Glomerular endothelial cell (primary cell): ENCODE measurements around the gene RNF223. TPM values are rescaled to one million over a fixed set of nuclear protein-coding genes. Genes with fewer than 3 reads are reported as not detected.
"Not testable (repeated sequence)": the region's sequence is repeated elsewhere in the genome, so short reads cannot be mapped to it uniquely, and the experiment has no call there.

ENCODE experiments used
- DNase-seq: peaks from one replicate; pipeline ENCODE4 v3.0.0-alpha.2; 2011; ENCODE audit warnings: low read depth, low spot score; ENCODE audit errors: extremely low read depth
- total RNA-seq: library from RNA; depleted of rRNA; stranded (reverse); fragments of >200 nt; gene quantifications from 2 replicates; pipeline ENCODE4 v1.2.3, GENCODE V29; 2015

The RNF223 gene
- total RNA-seq, 1 donor from 2014 or later: not detected

GRCh38 chr1:1061682-1062345 is 12.3 kb downstream of the RNF223 start:
- DNase-seq: no peak

- DNase-seq: no peak
Observed at GRCh38 chr1:1060281-1061000, 13.7 kb downstream of the RNF223 start.

GRCh38 chr1:1059494-1060280 is 14.4 kb downstream of the RNF223 start:
- no peak for DNase-seq

GRCh38 chr1:1058921-1059493 is 15.1 kb downstream of the RNF223 start:
- no peak for DNase-seq

GRCh38 chr1:1058088-1058905 is 15.8 kb downstream of the RNF223 start:
- DNase-seq: no peak

- DNase-seq: not testable (repeated sequence)
Observed at GRCh38 chr1:1057769-1058087, 16.4 kb downstream of the RNF223 start.

GRCh38 chr1:1055841-1056736 is 18.0 kb downstream of the RNF223 start:
- DNase-seq: no peak

GRCh38 chr1:1054971-1055370 is 19.1 kb downstream of the RNF223 start:
- DNase-seq: no peak

GRCh38 chr1:1054099-1054700 is 19.9 kb downstream of the RNF223 start:
- DNase-seq: no peak

GRCh38 chr1:1053682-1054081 is 20.4 kb downstream of the RNF223 start:
- DNase-seq: no peak

GRCh38 chr1:1053022-1053421 is 21.1 kb downstream of the RNF223 start:
- no peak for DNase-seq

- no peak for DNase-seq
Observed at GRCh38 chr1:1052003-1052840, 21.9 kb downstream of the RNF223 start.

- no peak for DNase-seq
Observed at GRCh38 chr1:1051127-1051810, 22.8 kb downstream of the RNF223 start.

- no peak for DNase-seq
Observed at GRCh38 chr1:1050577-1051052, 23.5 kb downstream of the RNF223 start.

GRCh38 chr1:1049318-1050165 is 24.6 kb downstream of the RNF223 start:
- DNase-seq: no peak

GRCh38 chr1:1048765-1049164 is 25.3 kb downstream of the RNF223 start:
- no peak for DNase-seq

GRCh38 chr1:1047963-1048362 is 26.1 kb downstream of the RNF223 start:
- DNase-seq: no peak
